NB4 (cell line): ENCODE measurements around the gene FAM181A.

ENCODE experiments used
- CTCF ChIP-seq: IDR thresholded peaks from one replicate; pipeline ENCODE4 v1.5.1; 2012; ENCODE audit warnings: low read depth, low read length
- MAX ChIP-seq: IDR thresholded peaks from 2 replicates; pipeline ENCODE4 v1.6.1; 2011; ENCODE audit warnings: low read depth, low read length
- MYC ChIP-seq: IDR thresholded peaks from 2 replicates; pipeline ENCODE4 v1.6.1; 2011; ENCODE audit warnings: low read depth, low read length
- POLR2A ChIP-seq: IDR thresholded peaks from 2 replicates; pipeline ENCODE4 v1.6.1; 2011; ENCODE audit warnings: mild to moderate bottlenecking; ENCODE audit not compliant: insufficient read length; ENCODE audit errors: extremely low read depth

- TF ChIP-seq CTCF (no peak), POLR2A (no peak), MYC (no peak), MAX (no peak)
These were observed 25.3 kb upstream of the FAM181A start for GRCh38 chr14:93901813-93902212.
